ENCODE results near the gene RHCG.
"Not testable (repeated sequence)": the region's sequence is repeated elsewhere in the genome, so short reads cannot be mapped to it uniquely, and the experiment has no call there.

Gene RHCG

DNA sequence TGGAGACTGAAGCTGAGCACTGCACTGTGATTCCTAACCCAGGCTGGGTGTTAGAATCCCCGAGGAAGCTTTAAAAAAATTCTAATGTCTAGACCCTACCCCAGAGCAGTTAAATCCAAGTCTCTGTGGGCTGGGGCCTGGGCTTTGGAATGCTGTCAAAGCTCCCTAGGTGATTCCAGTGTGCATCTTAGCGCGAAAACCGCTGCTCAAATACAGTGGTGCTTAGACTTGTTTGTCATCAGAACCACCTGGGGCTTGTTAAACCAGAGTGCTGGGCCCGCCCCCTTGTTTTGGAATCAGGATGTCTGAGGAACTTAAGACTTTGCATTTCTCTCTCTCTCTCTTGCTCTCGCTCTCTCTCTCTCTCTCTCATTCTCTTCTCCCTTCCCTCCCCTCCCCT lies 20.7 kb downstream of the RHCG start:
- no peak for DNase-seq

DNA sequence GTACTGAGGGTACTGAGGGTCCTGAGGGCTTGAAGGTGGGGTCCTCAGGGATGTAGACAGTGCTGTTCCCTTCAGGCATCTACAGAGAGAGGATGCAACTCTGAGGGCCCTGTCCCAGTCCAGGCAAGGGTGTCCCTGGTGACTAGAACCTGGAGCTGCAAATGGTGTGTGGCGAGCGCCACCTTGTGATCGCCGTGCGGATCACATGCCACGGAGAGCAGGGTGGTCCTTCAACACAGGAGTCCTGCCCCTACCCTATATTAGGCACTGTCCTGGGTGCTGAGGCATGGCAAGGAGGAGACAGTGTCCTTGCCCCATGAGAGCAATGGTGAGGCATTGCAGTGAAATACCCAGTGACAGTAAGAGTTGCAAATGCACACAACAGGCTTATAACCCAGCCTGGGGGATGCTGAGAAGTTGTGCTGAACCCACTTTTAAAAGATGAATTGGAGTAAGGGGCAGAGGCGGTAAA lies 23.6 kb downstream of the RHCG start:
- peak; percentile 84 for DNase-seq

DNA sequence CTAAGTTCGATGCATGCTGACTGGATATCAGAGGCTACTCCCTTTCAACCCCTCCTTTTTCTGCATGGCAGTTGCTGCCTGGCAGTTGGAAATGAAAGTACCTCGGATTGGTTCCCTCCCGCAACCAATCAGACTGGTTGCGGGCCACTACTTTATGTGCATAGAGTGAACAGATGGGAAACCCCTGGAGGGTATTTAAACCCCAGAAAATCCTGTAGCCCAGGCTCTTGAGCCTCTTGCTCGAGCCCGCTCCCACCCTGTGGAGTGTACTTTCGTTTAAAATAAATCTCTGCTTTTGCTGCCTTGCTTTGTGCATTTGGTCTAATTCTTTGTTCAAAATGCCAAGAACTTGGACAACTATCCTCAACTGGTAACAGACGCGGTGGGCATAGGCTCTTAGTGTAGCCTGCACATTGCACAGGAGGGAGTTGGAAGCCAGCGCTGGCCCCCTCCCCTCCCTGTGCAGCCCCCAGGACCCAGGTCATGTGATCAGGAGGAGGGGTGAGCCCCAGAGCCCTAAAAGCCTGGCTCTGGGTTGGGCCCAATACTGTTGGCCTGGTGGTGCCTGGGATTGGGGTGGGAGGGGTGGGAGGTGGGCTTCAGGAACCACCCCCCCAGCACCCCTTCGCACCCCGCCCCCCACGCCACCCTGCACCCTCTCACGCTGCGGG lies 26.8 kb downstream of the RHCG start:
- DNase-seq, result no peak

DNA sequence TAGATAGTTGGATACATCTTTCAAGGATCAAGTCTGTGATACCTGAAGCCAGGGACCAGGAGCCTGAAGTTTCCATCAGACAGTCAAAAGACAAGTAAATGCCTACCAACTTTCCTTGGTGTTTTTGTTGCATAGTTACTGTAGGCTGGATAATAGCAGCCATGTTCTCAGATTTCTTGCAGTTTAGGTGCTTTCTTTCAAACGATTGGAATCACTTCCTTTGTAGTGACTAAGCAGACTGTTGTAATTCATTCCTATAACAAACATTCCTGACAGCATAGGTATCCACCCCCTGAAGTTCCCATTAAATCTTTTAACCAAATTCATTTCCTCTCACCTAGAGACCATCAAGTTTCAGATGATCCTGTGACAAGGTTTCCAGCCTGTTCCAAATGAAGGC lies 27.6 kb downstream of the RHCG start:
- not testable (repeated sequence) for DNase-seq

DNA sequence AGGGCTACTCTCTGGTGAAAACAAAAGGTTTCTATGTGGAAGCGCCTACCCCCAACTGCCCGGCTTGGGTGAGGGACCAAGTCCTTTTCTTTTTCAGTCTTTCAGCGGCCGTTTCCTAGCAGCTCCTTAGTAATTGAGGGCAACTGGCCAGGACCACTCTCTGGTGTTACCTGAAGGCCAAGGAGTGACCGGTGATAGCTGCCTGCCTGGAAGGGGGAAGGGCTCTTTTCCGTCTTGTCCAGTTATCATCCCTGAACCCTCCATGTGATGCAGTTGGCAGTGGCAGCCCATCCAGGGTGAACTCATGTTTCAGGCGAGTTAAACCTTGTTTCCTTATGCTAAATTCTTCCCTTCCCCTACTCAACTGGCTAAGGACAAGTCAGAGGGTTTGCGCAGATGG lies 33.3 kb downstream of the RHCG start:
- DNase-seq, result no peak

DNA sequence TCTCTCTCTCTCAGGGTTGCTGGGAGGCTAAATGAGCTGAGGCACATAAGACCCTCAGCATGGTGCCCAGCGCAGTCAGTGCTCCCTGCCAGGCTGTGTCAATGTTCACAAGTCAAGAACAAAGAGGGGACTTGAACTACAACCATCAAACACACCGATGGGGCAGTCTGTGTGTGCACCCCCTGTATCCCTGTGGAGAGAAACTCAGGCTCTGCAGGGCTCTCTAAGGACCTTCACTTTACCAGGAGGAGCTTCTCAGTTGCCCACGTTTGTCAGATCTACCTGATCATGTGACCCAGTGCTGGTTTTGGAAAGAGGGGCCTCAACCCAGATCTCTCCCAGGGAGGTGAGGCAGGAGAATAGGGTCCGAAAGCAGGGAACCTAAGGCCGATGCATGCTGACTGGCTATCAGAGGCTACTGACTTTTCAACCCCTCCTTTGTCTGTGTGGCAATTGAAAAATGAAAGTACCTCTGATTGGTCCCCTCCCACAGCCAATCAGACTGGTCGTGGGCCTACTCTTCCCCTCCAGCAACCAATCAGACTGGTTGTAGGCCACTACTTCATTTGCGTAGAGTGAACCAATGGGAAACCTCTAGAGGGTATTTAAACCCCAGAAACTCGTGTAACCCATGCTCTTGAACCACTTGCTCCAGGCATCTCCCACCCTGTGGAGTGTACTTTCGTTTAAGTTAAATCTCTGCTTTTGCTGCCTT lies 34.0 kb downstream of the RHCG start:
- no peak for DNase-seq

DNA sequence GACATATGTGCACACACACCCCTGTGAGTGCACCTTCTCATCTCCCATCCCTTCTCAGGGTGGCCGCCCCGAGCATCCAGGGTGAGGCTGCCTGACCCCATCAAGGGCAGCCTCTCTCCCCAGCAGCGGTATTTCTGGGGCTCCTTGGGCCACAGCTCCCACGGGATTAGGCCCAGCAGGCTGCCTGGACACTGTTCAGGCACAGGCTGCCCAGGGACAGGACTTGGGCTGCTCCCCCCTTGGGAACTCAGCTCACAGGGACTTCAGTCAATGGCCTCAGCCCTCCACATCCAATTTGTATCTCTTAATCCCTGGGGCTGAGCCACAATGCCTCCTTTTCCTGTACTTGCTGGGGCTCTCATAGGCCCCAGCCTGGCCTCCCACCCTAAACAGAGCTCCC lies 35.0 kb downstream of the RHCG start:
- no peak for DNase-seq

DNA sequence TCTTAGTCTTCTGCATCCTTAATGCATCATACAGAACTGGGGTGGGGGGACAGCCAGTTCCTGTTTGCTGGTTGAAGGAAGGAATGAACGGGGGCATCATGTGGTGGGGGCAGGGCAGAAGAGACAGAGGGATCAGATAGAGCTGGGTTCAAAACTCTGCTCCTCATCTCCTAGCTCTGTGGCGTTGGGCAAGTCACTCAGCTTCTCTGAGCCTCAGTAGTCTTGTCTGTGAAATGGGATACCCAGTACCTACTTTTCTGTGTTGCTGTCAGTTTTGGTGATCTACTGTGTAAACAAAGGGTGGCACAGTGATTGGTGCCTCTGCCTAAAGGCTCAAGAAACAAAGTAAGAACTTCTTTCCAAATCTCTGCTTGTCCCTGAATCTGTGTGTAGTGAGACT lies 36.3 kb downstream of the RHCG start:
- no peak for DNase-seq

DNA sequence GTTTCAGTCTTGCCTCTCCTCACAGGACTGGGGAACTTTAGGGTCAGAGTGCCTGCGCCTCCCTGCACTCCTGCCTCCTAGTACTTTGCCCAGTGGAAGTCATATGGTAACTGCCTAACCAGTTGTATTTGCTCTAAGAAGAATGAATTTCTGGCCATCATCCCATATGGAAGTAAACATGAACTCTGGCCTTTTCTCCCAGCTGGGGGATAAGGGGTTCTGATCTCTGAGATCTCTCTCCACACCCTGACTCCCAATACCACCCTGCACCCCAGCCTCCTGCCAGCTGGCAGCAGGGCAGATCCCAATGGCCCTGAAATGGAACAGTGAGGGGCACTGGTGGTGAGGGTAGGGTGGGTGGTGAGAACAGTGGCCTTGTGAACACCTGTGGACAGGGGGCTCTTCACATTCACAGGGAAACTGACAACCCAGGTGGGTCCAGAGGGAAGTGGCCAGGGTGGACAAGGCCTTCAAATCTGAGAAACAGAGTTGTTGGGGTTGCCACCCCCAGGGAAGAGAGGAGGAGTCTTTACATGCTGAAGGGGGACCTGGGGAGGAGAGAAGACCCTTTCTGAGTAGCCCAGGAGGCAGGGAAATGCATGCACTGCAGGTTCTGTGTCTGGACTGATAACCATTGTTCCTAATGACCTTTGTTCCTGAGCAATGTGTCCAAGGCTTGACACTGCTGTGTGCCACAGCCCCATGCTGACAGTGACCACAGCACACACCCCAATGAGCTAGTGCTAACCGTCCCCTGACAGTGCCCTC lies 36.9 kb downstream of the RHCG start:
- DNase-seq, result no peak

DNA sequence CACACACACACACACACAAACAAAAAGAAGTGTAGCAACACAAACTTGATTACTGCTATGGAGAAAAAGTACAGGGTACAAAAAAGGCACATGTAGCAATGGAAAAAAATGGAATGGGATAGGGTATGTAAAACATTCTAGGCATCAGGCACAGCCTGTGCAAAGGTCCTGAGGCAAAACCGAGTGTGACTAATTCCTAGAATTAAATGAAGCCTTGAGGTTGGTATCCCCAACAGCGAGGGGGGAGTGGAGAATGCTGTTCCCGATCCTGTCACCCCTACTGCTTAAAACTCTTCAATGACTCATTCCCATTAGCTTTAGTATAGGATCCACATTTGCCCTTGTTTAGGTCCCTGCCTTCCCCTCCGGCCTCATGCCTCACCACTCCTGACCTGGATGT lies 37.9 kb downstream of the RHCG start:
- no peak for DNase-seq

DNA sequence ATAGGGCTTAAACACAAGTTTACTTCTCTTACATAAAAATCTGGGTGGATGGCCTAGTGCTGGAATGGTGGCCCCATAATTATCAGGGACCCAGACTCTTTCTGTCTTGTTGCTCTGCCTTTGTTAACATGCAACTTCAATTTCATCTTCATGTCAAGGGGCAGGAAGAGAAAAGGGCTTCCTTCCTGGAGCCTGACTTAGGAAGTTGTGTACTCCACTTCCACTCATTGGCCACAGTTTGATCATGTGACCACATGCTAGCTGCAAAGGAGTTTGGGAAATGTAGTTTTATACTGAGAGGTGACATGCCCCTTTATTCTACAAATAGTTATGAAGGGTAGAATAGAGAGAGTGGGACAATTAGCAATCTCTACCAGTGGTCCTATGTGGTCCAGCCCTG lies 39.3 kb downstream of the RHCG start:
- DNase-seq, result peak; percentile 53

DNA sequence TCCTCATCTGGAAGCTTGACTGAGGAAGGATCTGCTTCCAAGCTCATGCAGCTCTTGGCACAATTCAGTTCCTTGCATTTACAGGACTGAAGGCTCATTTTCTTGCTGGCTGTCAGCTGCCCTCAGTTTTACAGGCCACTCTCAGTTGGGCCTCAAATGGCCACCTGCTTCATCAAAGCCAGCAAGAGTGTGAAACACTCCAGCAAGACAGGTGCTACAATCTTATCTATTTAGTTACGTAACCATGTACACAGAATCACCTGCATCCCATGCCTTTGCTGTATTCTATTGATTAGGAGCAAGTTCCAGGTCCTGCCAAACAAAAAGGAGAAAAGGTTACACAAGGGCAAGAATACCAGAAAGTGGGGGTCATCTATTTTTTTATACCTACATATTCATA lies 40.8 kb downstream of the RHCG start:
- no peak for DNase-seq

DNA sequence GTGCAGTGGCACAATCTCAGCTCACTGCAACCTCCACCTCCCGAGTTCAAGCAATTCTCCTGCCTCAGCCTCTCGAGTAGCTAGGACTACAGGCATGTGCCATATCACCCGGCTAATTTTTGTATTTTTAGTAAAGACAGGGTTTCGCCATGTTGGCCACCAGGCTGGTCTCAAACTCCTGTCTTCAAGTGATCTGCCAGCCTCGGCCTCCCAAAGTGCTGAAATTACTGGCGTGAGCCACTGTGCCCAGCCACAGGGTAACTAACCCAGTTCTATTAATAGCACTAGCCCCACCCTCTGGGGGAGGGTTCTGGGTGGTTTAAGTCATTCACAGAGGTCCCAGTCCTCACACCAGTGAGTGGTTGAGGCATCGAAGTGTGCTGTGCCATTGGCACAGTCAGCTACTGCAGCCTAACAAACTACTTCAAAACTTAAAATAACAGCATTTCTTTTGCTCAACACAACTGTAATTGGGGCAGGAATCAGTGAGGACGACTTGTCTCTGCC lies 44.0 kb downstream of the RHCG start:
- DNase-seq, result no peak

DNA sequence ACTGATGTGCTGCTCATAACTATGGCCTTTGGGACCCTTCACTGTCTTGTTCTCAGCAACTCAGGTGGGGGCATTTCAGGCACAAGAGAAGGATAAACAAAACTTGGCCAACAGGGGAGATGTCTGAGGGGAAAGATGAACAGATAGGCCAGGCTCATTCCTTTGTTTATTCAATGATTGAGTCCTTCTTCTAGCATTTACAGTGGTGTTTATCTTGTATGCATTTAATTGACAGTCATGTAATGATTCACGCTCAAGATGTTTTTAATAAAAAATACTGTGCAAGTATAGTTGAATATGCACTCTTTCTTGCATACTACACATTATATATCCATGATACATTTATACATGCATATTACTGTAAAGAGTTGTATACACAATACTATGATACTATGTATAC lies 44.5 kb downstream of the RHCG start:
- DNase-seq, result no peak

DNA sequence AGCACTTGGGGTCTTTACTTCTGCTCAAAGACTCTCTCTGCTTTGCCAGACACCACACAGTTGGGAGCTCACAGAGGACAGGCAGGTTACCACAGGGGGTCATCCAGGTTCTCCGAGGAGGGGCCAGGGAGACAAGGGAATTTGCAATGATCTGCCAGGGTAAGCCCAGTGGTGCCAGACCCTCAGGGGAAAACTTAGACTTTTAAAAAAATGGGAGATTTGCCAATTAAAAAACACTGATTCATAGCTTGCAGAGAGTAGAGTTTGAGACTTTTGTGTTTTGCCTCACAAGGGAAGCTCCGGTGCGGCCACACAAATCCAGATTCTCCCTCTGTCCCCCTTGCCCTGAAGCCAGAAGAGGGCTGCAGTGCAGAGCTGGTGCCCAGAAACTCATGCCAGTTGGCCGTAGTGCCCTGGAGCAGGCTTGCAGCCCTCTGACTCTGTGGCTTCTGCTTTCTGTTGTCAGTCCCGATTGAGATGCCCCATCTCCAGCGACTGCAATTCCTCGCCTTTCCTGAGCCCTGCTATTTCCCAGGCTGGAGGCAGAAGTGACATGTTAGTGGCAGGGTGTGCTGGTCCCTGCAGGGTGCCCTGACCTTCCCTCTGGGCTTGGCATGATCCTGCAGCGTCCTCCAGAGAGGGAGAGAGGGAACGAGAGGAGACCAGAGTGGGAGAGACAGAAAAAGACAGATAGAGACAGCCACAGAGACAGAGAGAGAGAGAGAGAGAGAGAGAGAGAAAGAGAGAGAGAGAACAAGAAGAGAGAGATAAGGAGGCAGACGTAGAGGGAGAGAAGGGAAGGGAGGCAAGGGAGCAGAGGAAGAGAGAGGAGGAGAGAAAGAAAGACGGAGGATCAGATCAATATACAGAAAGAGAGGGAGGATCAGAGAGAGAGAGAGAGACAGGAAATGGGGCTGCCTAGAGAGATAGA lies 46.0 kb downstream of the RHCG start:
- DNase-seq, result no peak

DNA sequence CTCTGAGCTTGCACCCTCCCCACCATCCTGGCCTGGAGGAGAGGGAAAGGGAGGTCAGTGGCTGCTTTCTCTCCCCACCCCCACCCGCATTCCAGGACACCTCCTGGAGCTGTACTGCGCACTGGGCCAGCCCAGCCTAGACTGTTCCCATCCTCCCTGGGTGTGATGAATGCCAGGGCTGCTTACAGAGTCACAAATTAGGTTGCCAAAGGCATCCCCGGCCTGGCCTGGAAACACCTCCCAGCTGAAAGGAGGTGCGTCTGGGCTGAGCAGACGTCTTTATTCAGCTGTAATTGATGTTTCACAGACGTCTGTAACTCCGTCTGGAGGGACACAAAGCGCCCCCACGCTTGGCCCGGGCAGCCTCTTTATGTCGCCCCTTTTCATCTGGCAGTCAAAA lies 47.6 kb downstream of the RHCG start:
- DNase-seq, result no peak

DNA sequence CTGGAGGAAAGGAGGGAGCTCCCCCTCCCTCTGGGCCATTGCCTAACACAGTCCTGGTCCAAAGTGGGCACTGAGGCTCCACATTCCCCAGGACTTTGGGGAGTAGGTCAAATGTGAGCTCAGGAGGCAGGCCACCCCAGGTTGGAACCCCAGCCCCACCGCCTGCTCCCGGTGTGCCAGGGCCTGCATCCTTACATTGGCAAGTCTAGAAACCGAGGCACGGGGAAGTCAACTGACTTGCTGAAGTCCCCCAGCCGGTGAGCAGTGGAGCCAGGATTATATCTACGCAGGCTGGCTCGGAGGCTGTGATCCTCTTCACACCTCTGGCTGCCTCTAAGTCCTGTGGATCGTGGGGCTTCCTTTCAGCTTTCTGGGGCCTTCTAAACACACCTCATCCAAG lies 48.7 kb downstream of the RHCG start:
- DNase-seq, result no peak

DNA sequence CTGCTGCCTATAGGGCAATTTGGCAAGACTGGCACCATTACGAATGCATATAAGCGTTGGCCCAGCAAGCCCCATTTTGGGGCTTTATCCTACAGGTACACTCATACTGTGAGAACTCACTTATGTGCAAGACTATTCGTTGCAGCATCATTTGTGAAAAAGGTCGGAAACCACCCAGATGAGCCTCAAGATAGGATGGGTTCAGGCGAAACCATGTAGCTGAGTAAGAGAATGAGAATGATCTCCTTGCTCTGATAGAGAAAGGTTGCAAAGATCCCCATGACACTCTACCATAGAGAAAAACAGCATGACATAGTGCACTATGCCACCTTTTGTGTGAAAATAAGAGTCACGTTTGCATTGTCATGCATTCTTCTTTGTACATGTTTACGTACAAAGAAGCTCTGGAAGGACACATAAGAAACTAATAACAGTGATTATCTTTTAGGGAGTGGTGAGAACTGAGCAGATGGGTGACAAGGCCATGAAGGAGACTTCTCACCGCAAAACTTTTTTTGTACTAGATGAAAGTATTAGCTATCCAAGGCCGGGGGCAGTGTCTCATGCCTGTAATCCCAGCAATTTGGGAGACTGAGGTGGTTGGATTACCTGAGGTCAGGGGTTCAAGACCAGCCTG lies 50.0 kb downstream of the RHCG start:
- no peak for DNase-seq

DNA sequence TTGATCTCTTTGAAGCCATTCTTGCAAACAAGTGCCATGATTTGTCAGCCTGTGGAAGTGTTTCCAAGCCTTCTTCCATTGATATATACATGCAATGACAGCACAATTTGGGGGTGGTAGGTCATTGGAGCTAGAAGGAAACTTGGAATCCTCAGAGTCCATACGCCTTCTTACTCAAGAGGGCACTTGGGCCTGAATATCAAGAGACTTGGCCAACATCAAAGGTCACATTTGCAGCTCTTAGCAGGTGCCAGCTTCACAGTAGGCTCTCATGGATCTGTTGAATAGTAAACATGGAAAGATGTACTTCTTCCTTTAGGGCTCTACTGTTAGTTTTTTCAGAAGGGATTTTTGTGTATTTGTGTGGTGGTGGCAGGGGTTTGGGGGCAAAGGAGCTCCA lies 50.9 kb downstream of the RHCG start:
- DNase-seq, result no peak

DNA sequence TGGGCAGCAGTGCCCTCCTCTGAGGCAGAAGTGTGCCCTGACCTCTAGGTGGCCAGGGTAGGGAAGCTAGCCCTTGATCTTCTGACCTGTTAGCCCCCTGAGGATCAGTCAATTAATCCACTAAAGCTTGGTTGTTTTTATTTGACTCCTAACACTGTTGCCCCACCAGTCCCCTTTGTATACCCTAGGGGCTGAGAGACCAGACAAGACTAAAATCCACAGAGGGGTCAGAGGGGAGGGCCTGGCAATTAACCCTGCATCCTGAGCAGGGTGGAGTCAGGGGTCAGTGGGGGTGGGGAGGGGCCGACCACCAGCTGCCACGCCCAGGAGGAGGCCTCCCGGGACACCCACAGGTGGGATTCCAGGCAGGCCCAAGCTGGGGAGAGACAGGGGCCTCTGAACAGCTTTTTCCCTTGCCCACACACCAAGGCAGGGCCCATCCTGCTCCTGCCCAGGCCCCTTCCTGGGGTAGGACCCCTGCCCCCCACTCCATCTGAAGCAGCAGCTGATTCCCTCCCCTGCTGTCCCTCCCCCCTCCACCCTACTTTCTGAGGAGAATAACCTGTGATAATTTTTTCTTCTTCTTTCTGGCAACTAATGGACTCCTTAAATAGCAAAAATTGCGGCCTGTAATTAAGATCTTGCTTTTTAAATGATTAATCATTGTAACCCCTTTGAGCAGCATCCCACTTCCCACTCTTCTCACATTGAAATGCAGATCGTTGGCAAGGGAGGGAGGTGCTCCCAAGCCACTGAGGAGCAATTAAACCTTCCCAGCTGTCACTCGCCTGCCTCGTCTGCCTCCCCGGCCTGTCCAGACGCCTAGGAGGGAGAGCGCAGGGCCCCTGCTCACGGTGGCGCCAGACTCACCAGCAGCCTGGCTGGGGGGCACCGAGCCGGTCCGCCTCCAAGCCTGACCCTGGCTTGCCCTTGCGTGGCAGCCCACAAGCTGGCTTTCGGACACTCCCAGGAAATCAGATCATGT lies 51.9 kb downstream of the RHCG start:
- DNase-seq, result no peak

DNA sequence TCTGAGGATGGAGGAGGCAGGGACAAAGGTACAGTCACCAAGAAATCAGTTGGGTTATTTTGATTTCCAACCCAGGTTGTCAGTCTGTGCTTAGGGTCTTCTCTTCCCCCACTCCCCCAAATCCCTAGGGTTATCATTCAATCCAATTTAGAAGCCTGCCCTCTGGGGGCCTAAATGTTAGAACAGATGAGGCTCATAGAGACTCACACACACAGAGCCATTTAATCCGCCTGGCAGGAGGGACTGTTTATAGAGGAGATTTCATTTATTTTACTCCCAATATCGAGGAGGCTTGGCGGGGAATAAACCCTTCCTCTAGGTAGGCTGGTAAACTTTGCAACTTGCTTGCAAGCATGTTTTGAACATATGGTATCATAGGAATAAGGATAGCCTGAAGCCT lies 52.8 kb downstream of the RHCG start:
- no peak for DNase-seq
